ENCODE results near the gene COL28A1.

Gene COL28A1

DNA sequence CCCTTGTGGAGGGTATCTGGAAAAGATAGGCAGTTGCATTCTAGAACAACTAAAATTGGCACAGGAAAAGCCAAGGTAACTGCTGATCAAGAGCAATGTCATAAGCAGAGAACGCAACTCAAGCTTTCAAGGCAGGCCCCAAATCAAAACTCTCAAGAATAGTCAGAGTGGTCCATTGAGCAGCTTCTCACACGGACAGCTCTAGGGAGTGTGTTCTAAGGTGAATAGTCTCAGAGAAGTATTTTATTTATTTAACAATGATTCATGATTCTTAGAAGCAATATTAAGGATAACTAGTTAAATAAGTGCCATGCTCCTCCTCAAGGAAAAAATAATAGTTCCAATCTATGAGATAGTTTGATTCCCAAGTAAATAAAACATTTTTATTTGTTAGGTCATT lies 83.0 kb downstream of the COL28A1 start:
- DNase-seq, result no peak

DNA sequence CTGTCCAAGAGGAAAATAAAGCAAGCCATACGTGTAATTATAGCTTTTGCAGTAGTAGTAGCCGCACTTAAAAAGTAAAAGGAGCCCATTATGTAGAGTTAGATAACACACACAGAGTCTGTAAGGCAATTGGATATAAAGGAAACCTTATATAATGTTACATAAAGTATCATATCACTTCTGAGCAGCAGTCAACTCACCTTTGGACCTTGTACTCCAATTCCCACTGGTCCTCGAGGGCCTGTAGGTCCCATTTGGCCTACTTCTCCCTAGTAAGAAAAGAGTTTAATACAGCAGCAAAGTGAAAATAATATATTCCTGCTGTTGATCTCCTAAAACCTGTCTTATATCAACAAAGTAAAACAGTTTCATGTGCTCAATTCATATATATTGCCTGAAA lies 83.6 kb downstream of the COL28A1 start:
- DNase-seq, result no peak

- no peak for DNase-seq
Observed at GRCh38 chr7:7449055-7449454, 86.6 kb downstream of the COL28A1 start.

GRCh38 chr7:7446616-7447015 lies 89.1 kb downstream of the COL28A1 start:
- no peak for DNase-seq

GRCh38 chr7:7443806-7444350 lies 91.8 kb downstream of the COL28A1 start:
- DNase-seq, result no peak

- DNase-seq, result no peak
Observed at GRCh38 chr7:7439564-7439963, 96.1 kb downstream of the COL28A1 start.

DNA sequence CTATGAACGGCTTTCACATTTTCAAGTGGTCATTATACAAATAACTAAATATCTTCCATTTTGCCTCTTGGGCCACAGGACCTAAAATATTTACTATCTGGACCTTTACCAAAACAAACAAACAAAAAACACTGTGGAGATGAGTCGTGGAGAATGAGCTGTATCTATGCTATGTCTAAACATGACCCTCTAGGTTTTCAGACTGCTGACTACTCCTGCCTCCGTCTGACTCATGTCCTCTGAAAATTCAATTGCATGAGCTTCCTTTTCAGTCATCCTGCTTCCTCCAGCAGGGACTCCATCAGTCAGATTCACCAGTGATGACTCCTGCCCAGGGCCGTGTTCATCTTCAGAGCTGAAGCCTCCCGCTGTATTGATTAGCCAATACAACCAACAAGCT lies 96.8 kb downstream of the COL28A1 start:
- DNase-seq, result no peak

GRCh38 chr7:7435978-7436377 lies 99.7 kb downstream of the COL28A1 start:
- no peak for DNase-seq

GRCh38 chr7:7434329-7434728 lies 101.3 kb downstream of the COL28A1 start:
- no peak for DNase-seq

DNA sequence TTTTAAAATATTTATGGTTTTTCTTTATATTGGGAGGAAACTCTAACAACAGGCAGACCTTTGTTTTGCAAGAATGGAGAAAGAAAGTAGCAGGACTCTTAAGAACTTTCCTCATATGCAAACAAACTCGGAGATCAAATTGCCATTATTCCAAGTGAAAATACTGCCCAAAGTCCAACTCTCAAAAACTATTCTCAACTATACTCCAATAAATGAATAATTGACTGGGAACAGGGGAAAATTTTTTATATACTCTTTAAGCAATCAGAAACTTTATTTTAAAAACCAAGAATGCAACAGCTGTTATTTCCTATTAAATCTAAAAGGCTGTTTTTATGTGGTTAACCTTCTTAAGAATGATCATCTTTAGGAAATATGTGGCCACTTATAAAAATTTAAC lies 101.9 kb downstream of the COL28A1 start:
- no peak for DNase-seq

- DNase-seq, result no peak
Observed at GRCh38 chr7:7432979-7433378, 102.7 kb downstream of the COL28A1 start.

DNA sequence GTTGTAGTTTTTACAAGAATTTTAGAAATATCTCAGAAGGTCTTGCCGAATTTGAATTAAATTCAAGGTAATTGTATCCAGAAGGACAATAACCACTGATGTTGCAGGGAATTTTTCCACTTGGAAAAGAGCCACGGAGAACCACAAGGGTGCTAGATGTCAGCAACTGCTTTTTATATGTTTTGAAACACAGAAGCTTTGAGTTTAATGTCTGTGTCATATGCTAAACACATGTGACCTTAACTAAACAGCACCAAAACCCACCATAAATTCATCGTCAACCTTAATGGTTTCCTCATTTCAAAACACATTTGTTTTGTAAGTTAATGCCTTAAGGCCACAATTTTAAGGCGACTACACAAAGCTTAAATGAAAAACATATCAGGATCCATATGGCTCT lies 106.9 kb downstream of the COL28A1 start:
- DNase-seq, result no peak

- no peak for DNase-seq
Observed at GRCh38 chr7:7427363-7427762, 108.3 kb downstream of the COL28A1 start.

- no peak for DNase-seq
Observed at GRCh38 chr7:7426676-7427075, 109.0 kb downstream of the COL28A1 start.

- DNase-seq, result no peak
Observed at GRCh38 chr7:7425321-7425720, 110.4 kb downstream of the COL28A1 start.

DNA sequence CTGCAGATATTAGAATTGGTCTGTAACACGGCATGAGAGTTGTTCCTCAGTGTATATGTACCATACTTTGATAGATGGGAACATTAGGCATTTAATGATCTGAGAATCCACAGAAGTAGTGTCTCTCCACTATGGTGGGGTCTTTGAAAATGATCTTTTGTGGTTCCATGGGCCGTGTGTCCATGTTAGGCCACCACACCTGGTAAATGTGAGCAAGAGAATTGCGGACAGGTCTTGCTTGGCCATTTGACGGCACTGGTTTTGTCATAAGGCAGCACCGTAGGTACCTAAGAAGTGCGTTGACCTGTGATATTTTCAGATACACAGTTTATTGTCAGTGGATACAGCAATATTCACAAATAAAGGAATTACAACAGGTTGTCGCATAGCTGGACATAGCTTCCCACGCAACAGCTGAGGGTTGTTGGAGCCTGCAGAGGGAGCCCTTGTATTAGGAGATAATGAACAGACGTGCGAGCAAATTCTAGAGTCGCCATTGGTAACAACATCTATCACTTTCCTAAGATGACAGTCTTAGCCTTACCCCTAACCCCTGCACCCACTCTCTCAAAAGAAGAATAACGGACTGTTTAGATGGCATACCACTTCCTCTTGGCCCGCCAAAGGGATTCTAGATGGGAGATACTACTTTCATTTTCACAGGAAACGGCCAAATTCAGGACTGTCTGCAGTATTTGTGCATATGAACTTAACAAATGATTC lies 111.4 kb downstream of the COL28A1 start:
- DNase-seq, result peak; percentile 26

- DNase-seq, result no peak
Observed at GRCh38 chr7:7422641-7423040, 113.0 kb downstream of the COL28A1 start.

DNA sequence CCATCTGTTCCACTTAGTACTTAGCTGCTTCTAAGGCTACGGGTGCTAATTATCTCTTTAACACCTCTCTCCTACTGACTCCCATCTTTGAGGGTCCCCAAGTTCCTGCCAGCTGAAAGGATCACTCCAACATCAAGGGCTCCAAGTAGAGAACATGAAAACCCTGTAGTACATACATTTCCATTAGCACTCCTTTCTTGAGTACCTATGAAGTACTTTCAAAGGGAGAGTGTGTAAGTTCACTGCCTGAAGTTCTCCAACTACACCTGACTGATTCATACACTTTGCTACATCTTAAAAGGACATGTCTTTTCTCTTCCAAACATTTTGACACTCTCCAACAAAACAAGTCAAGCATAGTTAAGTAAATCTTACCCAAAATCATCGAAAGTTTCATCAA lies 113.8 kb downstream of the COL28A1 start:
- no peak for DNase-seq

GRCh38 chr7:7418997-7419396 lies 116.7 kb downstream of the COL28A1 start:
- DNase-seq, result no peak

DNA sequence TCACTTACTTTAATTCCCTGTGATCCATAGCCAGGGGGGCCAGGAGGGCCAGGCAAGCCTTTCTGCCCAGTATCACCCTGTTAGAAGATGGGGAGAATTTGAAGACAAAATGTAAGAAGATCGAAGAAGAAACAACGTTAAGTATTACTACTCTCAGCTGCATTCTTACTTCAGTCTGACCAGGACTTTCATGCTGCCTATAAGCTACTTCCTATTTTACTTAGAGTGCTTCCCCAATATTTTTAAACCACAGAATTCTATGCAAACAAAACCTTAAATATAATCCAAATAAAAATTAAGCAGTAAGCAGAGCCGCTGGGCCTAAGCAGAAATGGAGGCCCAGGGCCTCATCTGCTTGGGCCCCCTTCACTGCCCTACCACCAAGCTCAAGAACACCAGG lies 117.8 kb downstream of the COL28A1 start:
- no peak for DNase-seq

GRCh38 chr7:7417414-7417813 lies 118.3 kb downstream of the COL28A1 start:
- DNase-seq, result no peak

DNA sequence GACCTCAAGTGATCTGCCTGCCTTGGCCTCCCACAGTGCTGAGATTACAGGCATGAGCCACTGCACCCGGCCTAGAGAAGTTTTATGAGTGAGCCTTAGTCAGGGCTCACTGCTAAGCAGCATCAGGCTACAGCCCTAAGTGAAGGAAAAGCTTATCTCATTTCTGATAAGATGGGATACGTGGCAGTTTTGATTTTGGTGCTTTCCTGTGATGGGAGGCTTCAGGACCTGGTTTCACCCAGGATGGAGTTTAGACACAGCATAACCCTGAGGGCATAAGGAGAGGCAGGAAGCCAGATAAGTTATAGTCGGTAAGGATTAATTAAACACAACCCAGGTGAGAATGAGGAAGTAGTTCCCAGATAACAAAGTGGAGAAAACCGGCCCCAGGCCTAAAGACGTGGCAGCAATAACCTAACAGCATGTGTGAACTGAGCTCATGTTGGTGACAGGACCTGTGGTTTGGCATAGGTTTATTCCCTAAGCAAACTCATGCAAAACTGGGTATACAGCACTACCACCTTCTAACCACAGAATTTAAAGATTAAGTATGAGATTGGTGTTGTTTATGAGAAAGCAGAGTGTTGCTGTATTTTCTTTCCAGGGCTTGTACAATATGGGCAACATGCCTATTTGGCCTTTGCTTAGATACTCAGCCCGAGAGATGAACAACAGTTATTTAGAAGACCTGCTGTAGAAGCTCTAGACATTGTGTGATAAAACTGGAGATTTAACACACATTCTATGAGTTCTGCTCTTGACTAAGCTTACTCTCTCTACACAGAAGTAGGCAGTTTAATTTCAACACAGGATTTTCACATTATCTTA lies 119.4 kb downstream of the COL28A1 start:
- no peak for DNase-seq

DNA sequence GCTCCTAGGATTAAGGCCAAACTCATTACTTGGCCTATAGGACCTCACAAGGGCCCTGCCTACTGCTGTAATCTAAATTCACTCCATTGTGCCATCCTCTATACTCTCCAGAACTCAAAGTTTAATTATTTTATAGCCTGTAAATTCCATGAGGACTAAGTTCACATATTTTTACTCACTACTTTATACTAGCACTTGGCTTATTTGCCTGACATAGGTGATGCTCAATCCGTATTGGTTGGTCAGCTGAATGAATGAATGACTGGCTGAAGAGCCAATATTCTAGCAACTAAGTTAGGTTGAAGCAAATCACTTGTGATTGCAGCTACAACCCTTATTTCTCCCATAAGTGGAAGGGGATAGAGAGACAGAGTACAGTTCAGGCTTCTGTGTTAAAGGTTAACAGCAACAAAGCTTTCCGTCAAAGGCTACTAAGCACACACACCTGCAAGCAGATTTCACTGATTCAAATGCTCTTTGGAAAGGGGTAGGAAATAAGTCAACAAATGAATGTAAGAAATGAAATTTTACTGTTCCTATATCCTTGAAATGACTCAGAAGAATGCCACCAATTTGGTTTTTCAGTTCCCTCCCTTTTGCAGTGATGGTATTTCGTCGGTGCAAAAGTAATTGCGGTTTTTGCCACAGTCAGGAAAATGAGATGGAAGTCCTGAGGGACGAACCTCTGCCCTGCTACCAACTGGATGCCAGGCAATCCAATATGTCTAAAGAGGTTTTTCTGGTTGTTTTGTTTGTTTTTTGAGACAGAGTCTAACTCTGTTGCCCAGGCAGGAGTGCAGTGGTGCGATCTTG lies 120.7 kb downstream of the COL28A1 start:
- DNase-seq, result no peak
